Measurements from ENCODE around the gene ELOVL5.

- TF ChIP-seq POLR2AphosphoS5 (IDR thresholded peaks at IDR 0.05; ENCODE audit: low read depth) (no peak), EZH2 (IDR thresholded peaks at IDR 0.05; ENCODE audit: low read depth, unreplicated experiment) (no peak), CTCF (conservative IDR thresholded peaks at IDR 0.05; ENCODE audit: low read depth in 2 of 2) (no peak), CREB1 (CRISPR knock-in tag; IDR thresholded peaks at IDR 0.05; ENCODE audit: low read depth) (no peak), JUNB (IDR thresholded peaks at IDR 0.05; ENCODE audit: unreplicated experiment) (no peak), NANOG (IDR thresholded peaks at IDR 0.05; ENCODE audit: borderline replicate concordance) (no peak), STAT1 (IDR thresholded peaks at IDR 0.05; ENCODE audit: unreplicated experiment) (no peak), EZH2phosphoT487 (IDR thresholded peaks at IDR 0.05; ENCODE audit: unreplicated experiment) (no peak)
- TF ChIP-seq, protein P1, sequence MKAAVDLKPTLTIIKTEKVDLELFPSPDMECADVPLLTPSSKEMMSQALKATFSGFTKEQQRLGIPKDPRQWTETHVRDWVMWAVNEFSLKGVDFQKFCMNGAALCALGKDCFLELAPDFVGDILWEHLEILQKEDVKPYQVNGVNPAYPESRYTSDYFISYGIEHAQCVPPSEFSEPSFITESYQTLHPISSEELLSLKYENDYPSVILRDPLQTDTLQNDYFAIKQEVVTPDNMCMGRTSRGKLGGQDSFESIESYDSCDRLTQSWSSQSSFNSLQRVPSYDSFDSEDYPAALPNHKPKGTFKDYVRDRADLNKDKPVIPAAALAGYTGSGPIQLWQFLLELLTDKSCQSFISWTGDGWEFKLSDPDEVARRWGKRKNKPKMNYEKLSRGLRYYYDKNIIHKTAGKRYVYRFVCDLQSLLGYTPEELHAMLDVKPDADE (IDR thresholded peaks at IDR 0.05) = no peak
- TF ChIP-seq, protein P2, sequence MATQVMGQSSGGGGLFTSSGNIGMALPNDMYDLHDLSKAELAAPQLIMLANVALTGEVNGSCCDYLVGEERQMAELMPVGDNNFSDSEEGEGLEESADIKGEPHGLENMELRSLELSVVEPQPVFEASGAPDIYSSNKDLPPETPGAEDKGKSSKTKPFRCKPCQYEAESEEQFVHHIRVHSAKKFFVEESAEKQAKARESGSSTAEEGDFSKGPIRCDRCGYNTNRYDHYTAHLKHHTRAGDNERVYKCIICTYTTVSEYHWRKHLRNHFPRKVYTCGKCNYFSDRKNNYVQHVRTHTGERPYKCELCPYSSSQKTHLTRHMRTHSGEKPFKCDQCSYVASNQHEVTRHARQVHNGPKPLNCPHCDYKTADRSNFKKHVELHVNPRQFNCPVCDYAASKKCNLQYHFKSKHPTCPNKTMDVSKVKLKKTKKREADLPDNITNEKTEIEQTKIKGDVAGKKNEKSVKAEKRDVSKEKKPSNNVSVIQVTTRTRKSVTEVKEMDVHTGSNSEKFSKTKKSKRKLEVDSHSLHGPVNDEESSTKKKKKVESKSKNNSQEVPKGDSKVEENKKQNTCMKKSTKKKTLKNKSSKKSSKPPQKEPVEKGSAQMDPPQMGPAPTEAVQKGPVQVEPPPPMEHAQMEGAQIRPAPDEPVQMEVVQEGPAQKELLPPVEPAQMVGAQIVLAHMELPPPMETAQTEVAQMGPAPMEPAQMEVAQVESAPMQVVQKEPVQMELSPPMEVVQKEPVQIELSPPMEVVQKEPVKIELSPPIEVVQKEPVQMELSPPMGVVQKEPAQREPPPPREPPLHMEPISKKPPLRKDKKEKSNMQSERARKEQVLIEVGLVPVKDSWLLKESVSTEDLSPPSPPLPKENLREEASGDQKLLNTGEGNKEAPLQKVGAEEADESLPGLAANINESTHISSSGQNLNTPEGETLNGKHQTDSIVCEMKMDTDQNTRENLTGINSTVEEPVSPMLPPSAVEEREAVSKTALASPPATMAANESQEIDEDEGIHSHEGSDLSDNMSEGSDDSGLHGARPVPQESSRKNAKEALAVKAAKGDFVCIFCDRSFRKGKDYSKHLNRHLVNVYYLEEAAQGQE (IDR thresholded peaks at IDR 0.05; ENCODE audit: unreplicated experiment) = no peak
Observed at GRCh38 chr6:53257001-53257400, 91.7 kb downstream of the ELOVL5 start.

Measured in GM23338 (cell line).